Right atrium auricular region (tissue), 2 donors: ENCODE data around the gene TOPBP1. TPM values are rescaled to one million over a fixed set of nuclear protein-coding genes. Genes with fewer than 3 reads are reported as not detected.

ENCODE experiments used
- DNase-seq: peaks from one replicate; pipeline ENCODE4 v3.0.0-alpha.2; 2019; ENCODE audit warnings: low spot score
- H3K27ac ChIP-seq, 2 donors: fragments of 200-600 bp; sonication (generic); 1 replicate in 1 of 2; 2 replicates in 1 of 2; pipeline ENCODE4 v1.5.1; 2016 to 2019
- H3K27me3 ChIP-seq, 2 donors: fragments of 200-600 bp; sonication (generic); one replicate each; pipeline versions ENCODE4 v1.5.1 to v1.6.0; 2017 to 2019
- H3K36me3 ChIP-seq: fragments of 200-600 bp; sonication (generic); one replicate; pipeline ENCODE4 v1.5.1; 2016
- H3K4me1 ChIP-seq, 2 donors: fragments of 200-600 bp; sonication (generic); one replicate each; pipeline versions ENCODE4 v1.5.1 to v1.6.0; 2017 to 2019
- H3K4me3 ChIP-seq, 2 donors: fragments of 200-600 bp; sonication (generic); 1 replicate in 1 of 2; 2 replicates in 1 of 2; pipeline ENCODE4 v1.5.1; 2017 to 2019; ENCODE audit warnings: mild to moderate bottlenecking in 1 of 2, moderate library complexity in 1 of 2
- H3K9me3 ChIP-seq, 2 donors: fragments of 200-600 bp; sonication (generic); one replicate each; pipeline ENCODE4 v1.5.1; 2019
- total RNA-seq, 2 donors: library from RNA; depleted of rRNA; stranded (reverse); fragments of >200 nt; gene quantifications; one replicate each; pipeline ENCODE4 v1.1.0, GENCODE V29; 2016
- TF ChIP-seq, protein P1 (sequence below), 2 donors: fragments of 200-600 bp; sonication (generic); IDR thresholded peaks; one replicate each; pipeline ENCODE4 v1.5.1; 2019; ENCODE audit warnings: antibody characterized with exemption in 2 of 2

Gene TOPBP1
- total RNA-seq, 2 donors from 2014 or later: 10.5 to 11.1 TPM

DNA sequence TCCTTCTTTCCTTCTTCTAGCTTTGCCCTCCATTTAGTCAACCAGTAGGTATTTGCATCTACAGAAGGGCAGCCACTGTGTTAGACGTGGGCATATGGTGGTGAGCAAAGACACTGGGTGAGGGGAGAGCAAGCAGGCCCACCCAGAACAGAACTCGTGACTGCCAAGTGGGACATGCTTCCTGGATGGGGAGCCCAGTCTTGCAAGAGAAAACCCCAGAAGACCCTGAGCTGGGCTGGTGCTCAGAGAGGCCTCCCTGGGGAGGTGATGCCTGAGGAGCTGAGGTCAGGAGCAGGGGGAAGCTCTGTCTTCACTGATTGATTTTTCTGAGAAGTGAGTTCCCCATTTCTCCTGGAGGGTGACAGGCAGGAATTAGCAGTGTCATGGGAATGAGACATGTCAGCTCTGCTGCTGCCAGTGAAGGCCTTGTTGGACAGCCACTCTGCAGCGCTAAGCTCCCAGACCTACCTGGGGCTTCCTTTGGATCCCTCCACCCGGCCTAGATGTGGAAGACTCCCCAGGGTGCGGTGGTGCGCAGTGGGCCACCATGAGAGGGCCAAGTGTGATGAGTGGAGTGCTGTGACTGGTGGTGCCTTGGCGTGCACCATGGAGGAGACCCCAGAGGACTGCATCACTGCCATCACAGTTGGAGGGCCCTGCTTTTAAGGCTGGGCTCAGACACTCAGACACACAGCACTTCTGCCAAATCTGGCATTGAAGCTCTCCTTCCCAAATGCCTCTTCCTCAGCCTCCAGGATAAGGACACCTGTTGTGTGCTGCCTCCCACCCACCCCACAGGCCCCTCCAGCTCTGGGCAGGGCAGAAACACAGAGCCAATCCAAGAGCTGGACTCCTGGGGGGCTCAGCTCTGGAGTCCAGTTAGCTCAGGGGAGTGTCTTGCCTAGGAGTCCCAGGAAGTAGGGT, 40.0 kb upstream of the TOPBP1 start:
- H3K4me1 ChIP-seq: no peaks in the 10 kb centered on the region
- no peaks in the 10 kb centered on the region for H3K36me3 ChIP-seq
- no peaks in the 10 kb centered on the region for H3K9me3 ChIP-seq
- no peaks in the 10 kb centered on the region for H3K27me3 ChIP-seq
- no peak overlapping the region for H3K27ac ChIP-seq
- no peak for DNase-seq
- TF ChIP-seq, protein P1, sequence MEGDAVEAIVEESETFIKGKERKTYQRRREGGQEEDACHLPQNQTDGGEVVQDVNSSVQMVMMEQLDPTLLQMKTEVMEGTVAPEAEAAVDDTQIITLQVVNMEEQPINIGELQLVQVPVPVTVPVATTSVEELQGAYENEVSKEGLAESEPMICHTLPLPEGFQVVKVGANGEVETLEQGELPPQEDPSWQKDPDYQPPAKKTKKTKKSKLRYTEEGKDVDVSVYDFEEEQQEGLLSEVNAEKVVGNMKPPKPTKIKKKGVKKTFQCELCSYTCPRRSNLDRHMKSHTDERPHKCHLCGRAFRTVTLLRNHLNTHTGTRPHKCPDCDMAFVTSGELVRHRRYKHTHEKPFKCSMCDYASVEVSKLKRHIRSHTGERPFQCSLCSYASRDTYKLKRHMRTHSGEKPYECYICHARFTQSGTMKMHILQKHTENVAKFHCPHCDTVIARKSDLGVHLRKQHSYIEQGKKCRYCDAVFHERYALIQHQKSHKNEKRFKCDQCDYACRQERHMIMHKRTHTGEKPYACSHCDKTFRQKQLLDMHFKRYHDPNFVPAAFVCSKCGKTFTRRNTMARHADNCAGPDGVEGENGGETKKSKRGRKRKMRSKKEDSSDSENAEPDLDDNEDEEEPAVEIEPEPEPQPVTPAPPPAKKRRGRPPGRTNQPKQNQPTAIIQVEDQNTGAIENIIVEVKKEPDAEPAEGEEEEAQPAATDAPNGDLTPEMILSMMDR (IDR thresholded peaks at IDR 0.05): no peak
- H3K4me3 ChIP-seq: no peak overlapping the region

DNA sequence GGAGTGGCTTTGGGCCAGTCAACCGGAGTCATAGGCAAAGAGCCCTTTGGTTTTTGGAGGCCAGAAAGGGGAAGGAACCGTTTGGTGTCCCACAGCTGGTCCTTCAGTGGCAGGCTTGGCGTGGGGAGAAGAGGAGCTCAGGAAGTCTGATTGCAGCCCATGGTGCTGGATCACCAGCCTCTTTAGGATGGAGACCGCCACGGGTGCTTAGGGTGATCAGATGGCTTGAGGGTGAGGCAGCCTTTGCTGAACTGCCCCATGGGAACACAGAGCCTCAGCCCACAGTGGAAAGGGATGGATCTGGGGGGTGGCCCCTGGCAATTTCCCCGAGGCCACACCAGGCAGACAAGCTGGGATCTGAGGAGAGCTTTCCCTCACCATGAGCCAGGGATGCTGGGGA, 38.6 kb upstream of the TOPBP1 start:
- Histone ChIP-seq H3K36me3 (no peaks in the 10 kb centered on the region), H3K4me3 (no peak overlapping the region), H3K27me3 (no peaks in the 10 kb centered on the region), H3K27ac (no peak overlapping the region), H3K4me1 (no peaks in the 10 kb centered on the region), H3K9me3 (no peaks in the 10 kb centered on the region)
- TF ChIP-seq, protein P1 (IDR thresholded peaks at IDR 0.05): no peak
- no peak for DNase-seq

DNA sequence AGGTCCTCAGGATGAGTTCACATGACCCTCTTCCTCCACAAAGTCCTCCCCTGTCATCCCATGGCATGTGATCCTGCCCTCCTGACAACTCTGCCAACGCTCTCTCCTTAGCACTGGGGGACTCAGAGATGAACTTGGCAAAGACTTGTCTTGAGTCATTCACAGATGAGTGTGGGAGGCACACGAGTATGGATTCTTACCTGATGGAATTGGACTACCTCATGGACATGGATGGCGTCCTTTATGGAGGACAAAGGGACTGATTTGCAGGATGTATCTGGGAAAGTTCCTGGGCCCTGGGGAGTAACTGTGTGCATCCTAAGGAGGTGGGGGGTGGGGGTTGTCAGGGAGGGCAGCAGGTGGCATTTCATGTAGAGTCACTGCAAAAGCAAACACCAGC, 38.2 kb upstream of the TOPBP1 start:
- H3K4me3 ChIP-seq: no peak overlapping the region
- no peaks in the 10 kb centered on the region for H3K27me3 ChIP-seq
- H3K9me3 ChIP-seq: no peaks in the 10 kb centered on the region
- no peaks in the 10 kb centered on the region for H3K36me3 ChIP-seq
- no peaks in the 10 kb centered on the region for H3K4me1 ChIP-seq
- H3K27ac ChIP-seq: no peak overlapping the region
- no peak for DNase-seq
- TF ChIP-seq, protein P1 (IDR thresholded peaks at IDR 0.05): no peak

DNA sequence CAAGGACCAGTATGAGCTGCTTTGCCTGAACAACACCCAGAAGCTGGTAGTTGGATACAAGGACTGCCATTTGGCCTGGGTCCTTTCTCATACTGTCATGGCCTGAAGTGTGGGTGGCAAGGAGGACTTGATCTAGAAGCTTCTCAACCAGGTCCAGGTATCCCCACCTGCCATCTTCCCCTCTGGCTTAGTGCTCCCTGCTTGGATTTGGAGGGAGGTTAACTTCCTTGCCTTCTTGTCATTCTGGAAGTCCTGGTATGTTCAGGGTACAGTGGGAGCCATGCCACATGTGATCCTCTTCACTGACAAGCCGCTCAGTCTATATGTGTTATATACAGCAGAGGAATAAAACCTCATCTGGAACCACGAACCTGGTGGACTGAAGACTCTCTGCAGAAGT, 37.7 kb upstream of the TOPBP1 start:
- H3K36me3 ChIP-seq: no peaks in the 10 kb centered on the region
- no peak overlapping the region for H3K4me3 ChIP-seq
- no peaks in the 10 kb centered on the region for H3K4me1 ChIP-seq
- H3K27ac ChIP-seq: no peak overlapping the region
- no peaks in the 10 kb centered on the region for H3K27me3 ChIP-seq
- TF ChIP-seq, protein P1 (IDR thresholded peaks at IDR 0.05): no peak
- H3K9me3 ChIP-seq: no peaks in the 10 kb centered on the region
- no peak for DNase-seq

DNA sequence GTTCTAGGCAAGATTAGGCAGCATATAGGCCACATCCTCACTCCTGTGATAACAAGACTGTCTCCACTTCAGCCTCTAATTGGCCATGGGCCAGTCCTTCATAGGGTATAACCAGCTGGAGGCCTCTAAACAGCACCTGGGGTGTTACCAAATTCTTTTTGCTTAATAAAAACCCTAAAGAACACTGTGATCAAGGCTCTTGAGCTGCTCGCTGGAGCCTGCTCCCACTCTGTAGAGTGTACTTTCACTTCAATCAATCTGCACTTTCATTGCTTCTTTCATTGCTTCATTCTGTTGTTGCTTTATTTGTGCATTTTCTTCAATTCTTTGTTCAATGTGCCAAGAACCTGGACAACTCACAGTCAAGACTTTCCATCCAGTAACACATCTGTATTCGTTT, 36.2 kb upstream of the TOPBP1 start:
- no peaks in the 10 kb centered on the region for H3K4me1 ChIP-seq
- no peak for DNase-seq
- no peak overlapping the region for H3K27ac ChIP-seq
- no peak overlapping the region for H3K4me3 ChIP-seq
- TF ChIP-seq, protein P1 (IDR thresholded peaks at IDR 0.05): no peak
- H3K27me3 ChIP-seq: no peaks in the 10 kb centered on the region
- no peaks in the 10 kb centered on the region for H3K36me3 ChIP-seq
- no peaks in the 10 kb centered on the region for H3K9me3 ChIP-seq
